ENCODE data around the gene RAB8A. TPM values are rescaled to one million over a fixed set of nuclear protein-coding genes. Genes with fewer than 3 reads are reported as not detected.

The RAB8A gene
- total RNA-seq, 1 experiment from 2014 or later, result 74.0 TPM

- no peak for TF ChIP-seq AFF4 (CRISPR knock-in tag; IDR thresholded peaks at IDR 0.05; ENCODE audit: borderline replicate concordance)
- no peak for TF ChIP-seq E2F1 (CRISPR knock-in tag; IDR thresholded peaks at IDR 0.05)
- no peak for TF ChIP-seq NR2C2 (CRISPR knock-in tag; IDR thresholded peaks at IDR 0.05)
- TF ChIP-seq IRF2 (CRISPR knock-in tag; IDR thresholded peaks at IDR 0.05; ENCODE audit: borderline replicate concordance, low read depth), result no peak
- no peak for TF ChIP-seq ETV6 (CRISPR knock-in tag; IDR thresholded peaks at IDR 0.05)
- no peak for TF ChIP-seq RELA (CRISPR knock-in tag; IDR thresholded peaks at IDR 0.05; ENCODE audit: borderline replicate concordance)
- no peak for TF ChIP-seq ZNF416 (CRISPR knock-in tag; IDR thresholded peaks at IDR 0.05)
- no peak for TF ChIP-seq SOX15 (CRISPR knock-in tag; IDR thresholded peaks at IDR 0.05)
These were observed 36.9 kb downstream of the RAB8A start (continued) for GRCh38 chr19:16148443-16149229.

GRCh38 chr19:16153582-16154336, 42.1 kb downstream of the RAB8A start:
- H3K9me3 Mint-ChIP-seq, result no peaks in the 10 kb centered on the region
- ChIA-PET POLR2A (no interaction called here), CTCF (interaction anchor here (0.9 to 2.9 kb wide), 4 partner anchors 29 to 113 kb away, joined by 3 to 11 read pairs (median 7); partner anchors contain the start of gene FAM32A)
- no peaks in the 10 kb centered on the region for H3K36me3 Mint-ChIP-seq
- no peaks in the 10 kb centered on the region; the same call in 1 of the 2 replicates for H3K27me3 Mint-ChIP-seq (ENCODE audit: low read depth)
- peak; percentile 50; the same call in 1 of the 2 replicates for ATAC-seq
- no peak overlapping the region for H3K4me3 Mint-ChIP-seq
- peak; percentile 56 for DNase-seq (ENCODE audit: low spot score)
- H3K4me1 Mint-ChIP-seq, result no peaks in the 10 kb centered on the region
- no peak overlapping the region for H3K27ac Mint-ChIP-seq
- TF ChIP-seq ZNF232 (CRISPR knock-in tag; IDR thresholded peaks at IDR 0.05), result no peak
- no peak for TF ChIP-seq TEAD1 (CRISPR knock-in tag; IDR thresholded peaks at IDR 0.05)
- TF ChIP-seq E2F5 (CRISPR knock-in tag; IDR thresholded peaks at IDR 0.05), result no peak
- TF ChIP-seq ZNF532 (CRISPR knock-in tag; IDR thresholded peaks at IDR 0.05; ENCODE audit: borderline replicate concordance), result no peak
- TF ChIP-seq ZBTB21 (CRISPR knock-in tag; IDR thresholded peaks at IDR 0.05; ENCODE audit: borderline replicate concordance), result no peak
- TF ChIP-seq ZNF396 (CRISPR knock-in tag; IDR thresholded peaks at IDR 0.05; ENCODE audit: borderline replicate concordance), result no peak
- no peak for TF ChIP-seq HMGA2 (CRISPR knock-in tag; IDR thresholded peaks at IDR 0.05)
- no peak for TF ChIP-seq ATF3 (CRISPR knock-in tag; conservative IDR thresholded peaks at IDR 0.05)
- TF ChIP-seq NFATC4 (CRISPR knock-in tag; IDR thresholded peaks at IDR 0.05), result no peak
- no peak for TF ChIP-seq TP53 (CRISPR knock-in tag; IDR thresholded peaks at IDR 0.05)
- no peak for TF ChIP-seq JAZF1 (CRISPR knock-in tag; IDR thresholded peaks at IDR 0.05)
- no peak for TF ChIP-seq MXD4 (CRISPR knock-in tag; IDR thresholded peaks at IDR 0.05; ENCODE audit: borderline replicate concordance)
- no peak for TF ChIP-seq FOXP4 (CRISPR knock-in tag; IDR thresholded peaks at IDR 0.05)
- TF ChIP-seq KAT7 (CRISPR knock-in tag; IDR thresholded peaks at IDR 0.05; ENCODE audit: borderline replicate concordance), result no peak
- TF ChIP-seq ZNF219 (CRISPR knock-in tag; IDR thresholded peaks at IDR 0.05; ENCODE audit: borderline replicate concordance), result no peak

Measured in WTC11 (cell line).